Gastroesophageal sphincter (tissue), 3 donors: ENCODE data around the gene NCF2.

ENCODE experiments used
- POLR2AphosphoS5 ChIP-seq: sonication (generic); formaldehyde crosslinking; IDR thresholded peaks from one replicate; pipeline ENCODE4 v1.6.1; 2017; ENCODE audit warnings: antibody characterized with exemption
- TF ChIP-seq, protein P1 (sequence below), 4 experiments: fragments of 200-600 bp in 2 of 4; fragments of 450-650 bp in 2 of 4; sonication (generic) in 1 of 4; IDR thresholded peaks; one replicate each; pipeline ENCODE4 v1.5.1; 2017 to 2019; ENCODE audit warnings: antibody characterized with exemption in 4 of 4, mild to moderate bottlenecking in 2 of 4, moderate library complexity in 2 of 4

DNA sequence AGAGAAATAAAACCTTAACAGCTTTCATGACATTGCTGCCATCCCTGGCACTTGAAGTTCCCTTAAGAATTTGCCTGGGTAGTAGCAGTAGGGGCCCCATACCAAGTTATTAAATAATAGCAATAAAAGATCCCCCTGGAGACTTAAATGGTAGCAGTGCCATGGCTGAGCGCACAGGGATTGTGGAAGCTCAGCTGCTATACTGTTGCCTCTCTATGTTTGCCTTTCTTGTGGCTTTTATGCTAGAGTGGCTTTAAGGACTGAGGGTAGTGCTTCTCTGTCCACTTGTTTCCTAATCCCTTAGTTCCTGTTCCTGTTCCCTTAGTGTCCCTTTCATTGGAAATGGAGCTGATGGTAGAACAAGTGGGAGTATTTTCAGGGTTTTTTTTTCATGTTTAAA lies 42.1 kb downstream of the NCF2 start:
- TF ChIP-seq, protein P1, sequence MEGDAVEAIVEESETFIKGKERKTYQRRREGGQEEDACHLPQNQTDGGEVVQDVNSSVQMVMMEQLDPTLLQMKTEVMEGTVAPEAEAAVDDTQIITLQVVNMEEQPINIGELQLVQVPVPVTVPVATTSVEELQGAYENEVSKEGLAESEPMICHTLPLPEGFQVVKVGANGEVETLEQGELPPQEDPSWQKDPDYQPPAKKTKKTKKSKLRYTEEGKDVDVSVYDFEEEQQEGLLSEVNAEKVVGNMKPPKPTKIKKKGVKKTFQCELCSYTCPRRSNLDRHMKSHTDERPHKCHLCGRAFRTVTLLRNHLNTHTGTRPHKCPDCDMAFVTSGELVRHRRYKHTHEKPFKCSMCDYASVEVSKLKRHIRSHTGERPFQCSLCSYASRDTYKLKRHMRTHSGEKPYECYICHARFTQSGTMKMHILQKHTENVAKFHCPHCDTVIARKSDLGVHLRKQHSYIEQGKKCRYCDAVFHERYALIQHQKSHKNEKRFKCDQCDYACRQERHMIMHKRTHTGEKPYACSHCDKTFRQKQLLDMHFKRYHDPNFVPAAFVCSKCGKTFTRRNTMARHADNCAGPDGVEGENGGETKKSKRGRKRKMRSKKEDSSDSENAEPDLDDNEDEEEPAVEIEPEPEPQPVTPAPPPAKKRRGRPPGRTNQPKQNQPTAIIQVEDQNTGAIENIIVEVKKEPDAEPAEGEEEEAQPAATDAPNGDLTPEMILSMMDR (IDR thresholded peaks at IDR 0.05): no peak
- TF ChIP-seq POLR2AphosphoS5: no peak
